MG63 (cell line): Measurements from ENCODE around the gene SDK2. TPM values are rescaled to one million over a fixed set of nuclear protein-coding genes. Genes with fewer than 3 reads are reported as not detected.

Experiments
- DNase-seq: peaks from one replicate; pipeline ENCODE4 v3.0.0-alpha.2; 2020
- H3K27me3 ChIP-seq: fragments of 250-450 bp; sonication (Bioruptor Pico); 2 replicates; pipeline ENCODE4 v1.5.1; 2020; ENCODE audit warnings: mild to moderate bottlenecking, moderate library complexity
- H3K36me3 ChIP-seq: fragments of 250-450 bp; sonication (Bioruptor Pico); 2 replicates; pipeline ENCODE4 v1.5.1; 2020; ENCODE audit warnings: mild to moderate bottlenecking, moderate library complexity
- H3K4me3 ChIP-seq: fragments of 250-450 bp; sonication (Bioruptor Pico); 2 replicates; pipeline ENCODE4 v1.5.1; 2020; ENCODE audit warnings: mild to moderate bottlenecking, moderate library complexity
- H3K9me3 ChIP-seq: fragments of 250-450 bp; sonication (Bioruptor Pico); 2 replicates; pipeline ENCODE4 v1.5.1; 2020; ENCODE audit warnings: mild to moderate bottlenecking, moderate library complexity
- total RNA-seq: library from RNA; depleted of rRNA; stranded (reverse); fragments of >200 nt; shearing (Covaris generic); gene quantifications from 2 replicates; pipeline ENCODE4 v1.2.3, GENCODE V29; 2014; ENCODE audit warnings: low replicate concordance

Gene SDK2
- total RNA-seq, 1 experiment from 2014 or later: 0.33 TPM

DNA sequence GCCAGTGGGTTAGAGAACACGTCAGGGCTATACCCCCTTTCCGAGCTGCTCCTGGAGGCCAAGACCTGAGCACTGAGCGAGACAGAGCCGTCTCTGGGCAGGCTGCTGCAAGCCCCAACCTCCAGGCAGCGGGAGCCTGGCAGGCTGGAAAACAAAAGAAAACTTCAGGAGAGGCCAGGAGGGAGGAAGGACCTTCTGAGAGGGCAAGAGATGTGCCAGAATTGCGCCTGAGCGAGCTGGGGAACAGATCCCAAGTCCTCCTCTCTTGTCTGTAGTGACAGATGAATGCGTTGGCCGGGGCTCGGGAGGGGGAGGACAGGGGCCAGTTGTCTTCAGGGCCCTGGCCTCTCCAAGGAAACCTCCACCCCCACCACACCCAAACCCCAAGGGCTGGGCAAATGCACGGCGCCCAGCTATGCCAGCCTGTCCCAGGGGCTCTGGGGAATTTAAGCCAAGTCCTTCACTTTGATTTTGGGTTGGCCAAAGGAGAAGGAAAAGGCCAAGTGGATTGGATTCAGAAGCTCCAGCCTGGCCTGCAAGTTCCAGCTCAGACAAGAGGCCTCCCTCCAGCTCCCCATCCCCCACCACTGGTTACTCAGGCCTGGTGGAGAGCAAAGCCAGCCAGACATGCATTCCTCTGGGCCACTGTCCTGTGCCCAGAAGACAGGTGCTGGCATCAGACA is 18.1 kb downstream of the SDK2 start:
- Histone ChIP-seq H3K36me3 (no peaks in the 10 kb centered on the region), H3K4me3 (no peak overlapping the region), H3K9me3 (no peaks in the 10 kb centered on the region), H3K27me3 (no peaks in the 10 kb centered on the region)
- DNase-seq: no peak

- Histone ChIP-seq H3K36me3 (no peaks in the 10 kb centered on the region), H3K4me3 (no peak overlapping the region), H3K27me3 (no peaks in the 10 kb centered on the region), H3K9me3 (no peaks in the 10 kb centered on the region)
- DNase-seq: no peak
Observed at GRCh38 chr17:73625006-73625405, 19.2 kb downstream of the SDK2 start.

DNA sequence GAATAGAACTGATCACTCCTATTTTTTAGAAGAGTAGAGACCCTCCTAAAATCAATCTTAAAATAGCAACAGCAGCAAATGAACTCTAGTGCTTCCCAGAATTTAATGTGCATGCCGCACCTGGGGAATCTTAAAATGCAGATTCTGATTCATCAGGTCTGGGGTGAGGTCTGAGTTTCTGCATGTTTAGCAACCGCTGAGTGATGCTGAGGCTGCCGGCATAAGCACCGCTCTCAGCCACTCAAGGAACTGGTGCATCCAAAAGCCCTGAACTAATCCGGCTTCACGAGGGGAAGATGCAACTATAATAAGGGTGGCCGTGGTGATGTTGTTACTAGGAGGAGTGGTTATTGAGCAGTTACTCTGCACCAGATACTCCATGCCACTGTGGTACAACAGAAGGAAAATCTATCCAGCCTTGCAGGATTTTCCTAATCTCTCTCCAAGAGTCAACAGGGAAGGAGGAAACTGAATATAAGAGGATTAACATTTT is 19.7 kb downstream of the SDK2 start:
- DNase-seq: no peak
- no peaks in the 10 kb centered on the region; the same call in 1 of the 2 replicates for H3K27me3 ChIP-seq
- no peaks in the 10 kb centered on the region for H3K9me3 ChIP-seq
- H3K4me3 ChIP-seq: no peak overlapping the region
- H3K36me3 ChIP-seq: no peaks in the 10 kb centered on the region

DNA sequence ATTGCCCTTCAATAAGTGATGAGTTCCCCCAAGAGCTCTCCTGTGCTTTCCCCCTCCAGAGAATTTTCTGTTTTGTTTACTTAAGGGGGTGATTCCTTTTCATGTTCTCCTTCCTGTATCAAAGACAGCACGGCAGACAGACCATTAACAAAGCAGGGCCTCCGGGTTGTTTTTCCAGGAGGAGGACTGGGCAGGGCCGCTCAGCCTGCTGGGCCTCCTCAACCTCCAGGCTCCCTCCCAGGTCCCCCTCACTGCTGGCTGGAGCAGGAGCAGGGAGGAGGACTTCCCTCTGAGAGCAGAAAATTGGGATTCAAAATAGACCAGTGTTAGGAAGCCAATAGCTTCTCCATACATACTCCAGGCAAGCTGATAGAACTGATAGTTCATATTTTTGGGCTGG is 20.4 kb downstream of the SDK2 start:
- Histone ChIP-seq H3K9me3 (no peaks in the 10 kb centered on the region), H3K36me3 (no peaks in the 10 kb centered on the region), H3K27me3 (no peaks in the 10 kb centered on the region; the same call in 1 of the 2 replicates), H3K4me3 (no peak overlapping the region)
- DNase-seq: no peak

DNA sequence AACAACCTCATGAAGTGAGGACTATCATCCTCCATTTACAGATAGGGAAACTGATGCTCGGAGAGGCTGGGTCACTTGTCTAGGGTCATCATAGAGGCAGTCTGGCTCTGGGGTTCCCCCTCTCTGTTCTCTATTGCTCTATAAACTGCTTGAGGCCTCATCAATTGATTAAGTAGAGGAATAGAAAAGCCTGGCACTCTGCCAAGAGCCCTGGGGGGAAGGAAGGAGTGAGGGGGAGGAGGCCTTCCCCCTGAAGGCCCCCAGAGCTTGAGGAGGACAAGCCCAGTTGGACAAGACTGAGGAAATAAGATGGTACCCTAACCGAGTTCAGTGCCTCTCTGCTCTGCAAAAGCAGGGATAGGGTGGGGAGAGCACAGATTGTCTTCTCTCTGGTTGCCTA is 21.0 kb downstream of the SDK2 start:
- no peak for DNase-seq
- Histone ChIP-seq H3K27me3 (no peaks in the 10 kb centered on the region; the same call in 1 of the 2 replicates), H3K36me3 (no peaks in the 10 kb centered on the region), H3K9me3 (no peaks in the 10 kb centered on the region), H3K4me3 (no peak overlapping the region)

- Histone ChIP-seq H3K4me3 (no peak overlapping the region), H3K27me3 (no peaks in the 10 kb centered on the region; the same call in 1 of the 2 replicates), H3K36me3 (no peaks in the 10 kb centered on the region), H3K9me3 (no peaks in the 10 kb centered on the region)
- DNase-seq: no peak
Observed at GRCh38 chr17:73622381-73622780, 21.9 kb downstream of the SDK2 start.

GRCh38 chr17:73621685-73622084 is 22.6 kb downstream of the SDK2 start:
- Histone ChIP-seq H3K4me3 (no peak overlapping the region), H3K9me3 (no peaks in the 10 kb centered on the region)
- DNase-seq: no peak

DNA sequence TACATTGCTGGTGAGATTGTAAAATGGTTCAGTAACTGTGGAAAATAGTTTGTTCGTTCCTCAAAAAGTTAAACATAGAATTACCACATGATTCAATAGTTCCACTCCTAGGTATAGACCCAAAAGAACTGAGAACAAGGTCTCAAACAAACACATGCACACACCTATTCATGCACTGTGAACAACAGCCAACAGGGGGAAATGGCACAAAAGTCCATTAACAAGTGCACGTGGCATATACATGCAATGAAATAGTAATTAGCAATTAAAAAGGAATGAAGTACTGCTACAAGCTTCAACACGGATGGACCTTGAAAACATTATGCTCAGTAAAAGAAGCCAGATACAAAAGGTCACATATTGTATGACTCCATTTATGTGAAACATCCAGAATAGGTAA is 23.8 kb downstream of the SDK2 start:
- H3K36me3 ChIP-seq: no peaks in the 10 kb centered on the region
- H3K4me3 ChIP-seq: no peak overlapping the region
- no peaks in the 10 kb centered on the region for H3K9me3 ChIP-seq
- DNase-seq: no peak
- H3K27me3 ChIP-seq: no peaks in the 10 kb centered on the region; the same call in 1 of the 2 replicates

More at GRCh38 chr17:73621685-73622084, 22.6 kb downstream of the SDK2 start:
- H3K27me3 ChIP-seq: no peaks in the 10 kb centered on the region; the same call in 1 of the 2 replicates
- H3K36me3 ChIP-seq: no peaks in the 10 kb centered on the region

- Histone ChIP-seq H3K36me3 (no peaks in the 10 kb centered on the region), H3K9me3 (no peaks in the 10 kb centered on the region), H3K27me3 (no peaks in the 10 kb centered on the region; the same call in 1 of the 2 replicates), H3K4me3 (no peak overlapping the region)
- no peak for DNase-seq
Observed at GRCh38 chr17:73617501-73617900, 26.7 kb downstream of the SDK2 start.

DNA sequence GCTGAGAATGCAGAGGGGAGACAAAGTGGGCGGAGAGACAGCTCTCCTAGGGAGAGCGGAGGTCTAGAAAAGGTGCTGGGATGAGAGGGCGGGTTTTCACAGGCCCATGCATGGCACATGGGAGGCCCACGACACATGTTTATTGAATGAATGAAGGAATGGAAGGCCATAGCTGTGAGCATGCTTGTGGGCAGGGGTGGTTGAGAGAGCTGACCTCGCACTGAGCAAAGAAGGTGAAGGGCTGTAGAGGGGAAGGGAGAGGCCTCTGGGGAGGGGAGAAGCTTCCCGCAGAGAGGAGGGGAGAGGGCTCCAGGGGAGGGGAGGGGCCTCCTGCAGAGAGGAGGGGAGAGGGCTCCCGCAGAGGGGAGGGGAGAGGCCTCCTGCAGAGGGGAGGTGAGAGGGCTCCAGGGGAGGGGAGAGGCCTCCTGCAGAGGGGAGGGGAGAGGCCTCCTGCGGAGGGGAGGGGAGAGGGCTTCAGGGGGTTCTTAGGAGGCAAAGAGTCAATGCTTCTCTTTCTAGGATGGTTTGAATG is 27.3 kb downstream of the SDK2 start:
- no peaks in the 10 kb centered on the region; the same call in 1 of the 2 replicates for H3K27me3 ChIP-seq
- H3K36me3 ChIP-seq: no peaks in the 10 kb centered on the region
- no peak for DNase-seq
- H3K9me3 ChIP-seq: no peaks in the 10 kb centered on the region
- no peak overlapping the region for H3K4me3 ChIP-seq

- DNase-seq: no peak
- Histone ChIP-seq H3K36me3 (no peaks in the 10 kb centered on the region), H3K9me3 (no peaks in the 10 kb centered on the region), H3K4me3 (no peak overlapping the region), H3K27me3 (no peaks in the 10 kb centered on the region; the same call in 1 of the 2 replicates)
Observed at GRCh38 chr17:73616120-73616872, 27.9 kb downstream of the SDK2 start.

GRCh38 chr17:73614256-73614655 is 30.0 kb downstream of the SDK2 start:
- no peaks in the 10 kb centered on the region for H3K36me3 ChIP-seq
- no peaks in the 10 kb centered on the region for H3K9me3 ChIP-seq
- no peaks in the 10 kb centered on the region for H3K27me3 ChIP-seq
- H3K4me3 ChIP-seq: no peak overlapping the region
- DNase-seq: no peak

- Histone ChIP-seq H3K9me3 (no peaks in the 10 kb centered on the region), H3K27me3 (no peaks in the 10 kb centered on the region), H3K36me3 (no peaks in the 10 kb centered on the region), H3K4me3 (no peak overlapping the region)
- DNase-seq: no peak
Observed at GRCh38 chr17:73613271-73614233, 30.7 kb downstream of the SDK2 start.

DNA sequence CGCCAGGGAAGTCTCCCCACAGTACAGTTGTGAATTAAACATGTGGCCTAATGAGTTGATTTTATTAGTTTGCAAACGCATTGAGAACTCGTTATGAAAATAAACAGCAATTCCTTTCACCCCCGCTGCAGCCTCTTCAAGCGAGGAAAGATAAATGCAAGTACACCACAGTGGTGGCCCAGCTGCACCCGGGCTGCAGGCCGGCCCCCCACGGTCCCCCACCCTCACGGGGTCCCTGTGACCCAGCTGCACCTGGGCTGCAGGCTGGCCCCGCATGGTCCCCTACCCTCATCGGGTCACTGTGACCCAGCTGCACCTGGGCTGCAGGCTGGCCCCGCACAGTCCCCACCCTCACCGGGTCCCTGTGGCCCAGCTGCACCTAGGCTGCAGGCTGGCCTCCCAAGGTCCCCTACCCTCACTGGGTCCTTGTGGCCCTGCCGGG is 32.2 kb downstream of the SDK2 start:
- H3K27me3 ChIP-seq: no peaks in the 10 kb centered on the region
- no peak for DNase-seq
- H3K4me3 ChIP-seq: no peak overlapping the region
- H3K36me3 ChIP-seq: no peaks in the 10 kb centered on the region
- H3K9me3 ChIP-seq: no peaks in the 10 kb centered on the region

- Histone ChIP-seq H3K27me3 (no peaks in the 10 kb centered on the region), H3K36me3 (no peaks in the 10 kb centered on the region), H3K9me3 (no peaks in the 10 kb centered on the region), H3K4me3 (no peak overlapping the region)
- no peak for DNase-seq
Observed at GRCh38 chr17:73611630-73612029, 32.6 kb downstream of the SDK2 start.

DNA sequence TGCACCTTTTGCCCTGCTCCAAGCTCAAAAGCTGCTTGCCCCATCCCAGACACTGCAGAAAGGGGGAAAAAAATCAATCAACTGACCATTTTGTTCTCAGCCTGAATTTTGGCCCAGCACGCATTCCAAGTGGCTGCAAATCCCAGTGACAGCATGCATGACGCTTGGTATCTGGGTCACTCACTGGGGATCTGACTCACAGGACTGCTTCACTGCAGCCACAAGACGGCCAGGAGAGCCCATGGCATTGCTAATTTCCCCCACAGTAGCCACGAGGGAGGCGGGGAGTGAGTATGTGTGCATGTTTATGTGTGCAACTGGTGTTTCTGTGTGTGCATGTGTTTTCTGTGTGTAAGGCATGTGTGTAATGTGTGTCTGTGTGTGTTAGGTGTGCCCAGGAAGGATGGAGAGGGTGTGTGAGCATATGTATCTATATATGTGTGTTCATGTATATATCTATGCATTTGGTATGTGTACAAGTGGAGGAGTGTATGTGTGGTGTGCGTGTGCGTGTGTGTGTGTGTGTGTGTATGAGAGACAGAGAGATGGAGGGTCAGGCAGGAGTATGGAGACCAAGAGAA is 33.8 kb downstream of the SDK2 start:
- no peak overlapping the region for H3K4me3 ChIP-seq
- no peaks in the 10 kb centered on the region for H3K27me3 ChIP-seq
- no peaks in the 10 kb centered on the region for H3K36me3 ChIP-seq
- H3K9me3 ChIP-seq: no peaks in the 10 kb centered on the region
- DNase-seq: no peak
